DLD1 (cell line): ENCODE results near the gene TGIF2.
"Not testable (repeated sequence)": the region's sequence is repeated elsewhere in the genome, so short reads cannot be mapped to it uniquely, and the experiment has no call there.

Source experiments
- in situ Hi-C: cut with HindIII; loops from 2 replicates; pipeline ENCODE4 v1.10.0; 2017; ENCODE audit warnings: low sequenced_read_pairs

TGIF2 gene

GRCh38 chr20:36611625-36612024 is 38.2 kb downstream of the TGIF2 start:
- in situ Hi-C loops, result no loop called here

- in situ Hi-C loops, result no loop called here
These were observed 40.6 kb downstream of the TGIF2 start for GRCh38 chr20:36613974-36614373.

GRCh38 chr20:36614781-36615557 is 41.6 kb downstream of the TGIF2 start:
- in situ Hi-C loops, result no loop called here

GRCh38 chr20:36620917-36621316 is 47.5 kb downstream of the TGIF2 start:
- in situ Hi-C loops, result no loop called here

GRCh38 chr20:36623444-36623843 is 50.0 kb downstream of the TGIF2 start:
- in situ Hi-C loops, result no loop called here

GRCh38 chr20:36624068-36624943 is 50.9 kb downstream of the TGIF2 start:
- in situ Hi-C loops, result no loop called here

GRCh38 chr20:36624944-36625324 is 51.5 kb downstream of the TGIF2 start:
- in situ Hi-C loops, result no loop called here

- in situ Hi-C loops, result no loop called here
These were observed 54.7 kb downstream of the TGIF2 start for GRCh38 chr20:36628076-36628475.

GRCh38 chr20:36629719-36630681 is 56.6 kb downstream of the TGIF2 start:
- in situ Hi-C loops, result no loop called here

GRCh38 chr20:36631646-36632045 is 58.2 kb downstream of the TGIF2 start:
- in situ Hi-C loops, result no loop called here

GRCh38 chr20:36632147-36632486 is 58.7 kb downstream of the TGIF2 start:
- in situ Hi-C loops, result no loop called here

- in situ Hi-C loops, result no loop called here
These were observed 59.3 kb downstream of the TGIF2 start for GRCh38 chr20:36632487-36633284.

GRCh38 chr20:36633285-36633772 is 59.9 kb downstream of the TGIF2 start:
- in situ Hi-C loops, result no loop called here

GRCh38 chr20:36634342-36634741 is 60.9 kb downstream of the TGIF2 start:
- in situ Hi-C loops, result no loop called here

GRCh38 chr20:36638876-36639400 is 65.5 kb downstream of the TGIF2 start:
- in situ Hi-C loops, result not testable (repeated sequence)

GRCh38 chr20:36641506-36641843 is 68.1 kb downstream of the TGIF2 start:
- in situ Hi-C loops, result no loop called here

- in situ Hi-C loops, result no loop called here
These were observed 68.7 kb downstream of the TGIF2 start for GRCh38 chr20:36642136-36642535.
